HG03460 (cell line): ENCODE results near the gene SLC8A1.

Experiments used
- ATAC-seq: cut with Tn5 transposase; IDR thresholded peaks from one replicate; pipeline ENCODE4 v1.9.1; 2021; ENCODE audit not compliant: unreplicated experiment

The SLC8A1 gene

DNA sequence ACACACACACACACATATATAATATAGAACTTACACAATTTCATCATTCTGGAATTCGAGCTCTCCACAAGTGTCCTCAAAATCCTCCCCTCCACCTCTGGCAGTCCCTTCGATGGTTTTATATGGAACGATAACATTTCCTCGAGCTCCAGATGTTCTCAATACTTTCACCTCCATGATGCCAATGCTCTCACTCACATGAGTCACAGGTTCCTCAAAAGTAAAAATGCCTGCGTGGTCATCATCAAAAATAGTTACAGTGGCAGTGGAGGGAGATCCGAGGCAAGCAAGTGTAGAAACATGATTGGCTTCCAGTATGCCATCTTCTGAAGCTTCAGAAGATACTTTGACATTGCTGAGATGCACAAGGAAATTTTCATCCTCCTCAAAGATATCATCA, 23.5 kb downstream of the SLC8A1 start:
- no peak for ATAC-seq

- ATAC-seq, result no peak
These were observed 30.1 kb downstream of the SLC8A1 start for GRCh38 chr2:40421631-40422297.

DNA sequence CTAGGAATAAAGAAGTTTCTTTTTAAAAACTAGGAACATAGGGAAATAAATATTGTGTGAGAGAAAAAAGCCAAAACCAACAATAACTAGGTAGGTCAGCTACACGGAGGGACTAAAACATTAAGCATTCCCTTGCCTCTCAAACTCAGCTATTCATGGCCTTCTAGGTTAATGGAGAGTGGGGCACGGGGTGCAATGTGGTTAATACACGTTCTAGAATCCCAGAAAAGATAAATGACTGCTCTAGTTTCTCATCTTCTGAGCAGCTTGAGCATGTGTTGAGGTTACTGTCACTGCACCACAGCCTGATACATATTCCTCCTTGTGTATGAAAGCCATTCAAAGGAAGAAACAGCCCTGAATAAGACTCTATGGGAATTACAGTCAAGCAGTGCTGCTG, 31.4 kb downstream of the SLC8A1 start:
- no peak for ATAC-seq

DNA sequence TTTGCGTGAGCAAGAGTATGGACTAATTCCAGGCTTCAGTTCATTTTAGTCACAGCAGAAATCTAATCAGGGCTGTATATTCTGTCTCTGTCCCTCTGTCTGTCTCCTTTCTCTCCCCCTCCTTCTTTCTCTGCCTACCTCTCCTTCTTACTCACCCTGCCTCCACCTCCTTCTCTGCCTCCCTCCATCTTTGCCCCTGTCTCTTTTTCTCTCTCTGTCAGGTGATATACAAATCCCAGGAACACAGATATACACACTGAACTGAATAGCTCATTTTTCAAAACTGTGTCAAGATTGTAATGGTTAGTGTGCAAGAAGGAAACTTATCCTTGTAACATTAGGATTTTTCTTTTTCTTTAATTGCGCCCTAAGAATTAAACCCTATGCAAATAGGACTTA, 32.5 kb downstream of the SLC8A1 start:
- no peak for ATAC-seq

DNA sequence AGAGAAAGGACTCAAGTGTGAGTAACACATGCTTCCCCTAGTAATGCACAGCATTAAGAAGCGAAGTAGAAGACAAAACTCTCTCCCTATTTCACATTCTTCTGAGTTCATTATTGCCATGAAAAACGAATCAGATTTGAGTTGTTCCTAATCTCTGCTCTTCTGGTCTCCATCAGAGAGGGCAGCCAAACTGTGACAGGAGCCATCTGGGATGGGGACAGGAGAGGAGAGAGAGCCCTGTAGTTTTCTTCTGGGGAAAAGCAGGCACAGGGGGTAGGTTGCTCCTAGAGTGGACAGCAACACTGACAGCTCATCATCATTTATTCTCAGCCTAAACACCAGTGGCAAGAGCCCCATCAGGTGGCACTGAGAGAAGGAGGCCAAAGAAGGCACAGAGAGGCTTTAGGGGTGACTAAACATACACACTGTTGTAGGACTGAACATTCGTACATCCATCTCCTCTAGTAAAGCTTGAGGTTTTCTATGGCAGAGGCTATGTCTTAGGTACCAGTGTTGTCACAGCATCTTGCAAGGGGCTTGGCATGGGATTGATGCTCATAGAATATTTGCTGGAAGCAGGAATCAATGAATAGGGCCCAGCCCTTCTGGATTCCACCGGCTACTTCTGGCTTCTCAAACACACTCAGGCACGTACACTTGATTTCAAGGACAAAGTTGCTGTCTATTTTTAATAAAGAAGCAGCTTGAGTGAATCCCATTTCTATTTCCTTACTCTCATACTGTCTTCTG, 33.1 kb downstream of the SLC8A1 start:
- no peak for ATAC-seq

GRCh38 chr2:40416486-40416885, 35.4 kb downstream of the SLC8A1 start:
- no peak for ATAC-seq

DNA sequence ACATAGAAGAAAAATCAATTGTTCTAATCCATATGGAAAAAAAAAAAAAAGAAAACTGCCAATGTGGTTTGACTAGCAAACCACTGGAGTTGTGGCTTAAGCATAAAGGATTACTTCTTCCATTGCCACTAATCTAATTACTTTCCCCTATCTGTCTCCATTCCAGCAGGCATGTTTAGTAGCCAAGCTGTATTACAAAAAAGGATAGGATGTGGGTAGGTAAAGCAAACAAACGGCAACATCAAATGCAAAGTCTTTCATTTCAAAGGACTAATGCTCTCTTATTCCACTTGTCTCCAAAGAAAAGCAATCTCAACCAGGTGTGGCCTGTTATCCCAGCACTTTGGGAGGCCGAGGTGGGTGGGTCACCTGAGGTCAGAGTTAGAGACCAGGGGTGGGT, 36.5 kb downstream of the SLC8A1 start:
- no peak for ATAC-seq

DNA sequence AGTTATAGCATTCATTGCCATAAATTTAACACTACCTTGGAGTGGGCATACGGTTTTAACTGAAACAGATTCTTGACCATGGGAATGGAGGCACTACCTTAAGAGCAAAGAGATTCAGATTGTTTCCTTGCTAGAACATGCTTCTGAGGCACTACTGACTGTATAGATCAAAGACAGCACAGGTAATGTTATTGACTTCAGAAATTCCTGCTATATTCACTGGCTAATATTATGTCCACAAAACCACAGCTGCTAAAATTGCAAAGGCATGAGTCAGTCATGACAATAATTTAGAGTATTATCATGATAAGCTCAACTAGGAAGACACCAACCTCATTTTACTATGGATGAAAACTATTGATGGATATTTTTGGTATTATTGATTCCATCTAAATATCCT, 39.4 kb downstream of the SLC8A1 start:
- ATAC-seq, result no peak

DNA sequence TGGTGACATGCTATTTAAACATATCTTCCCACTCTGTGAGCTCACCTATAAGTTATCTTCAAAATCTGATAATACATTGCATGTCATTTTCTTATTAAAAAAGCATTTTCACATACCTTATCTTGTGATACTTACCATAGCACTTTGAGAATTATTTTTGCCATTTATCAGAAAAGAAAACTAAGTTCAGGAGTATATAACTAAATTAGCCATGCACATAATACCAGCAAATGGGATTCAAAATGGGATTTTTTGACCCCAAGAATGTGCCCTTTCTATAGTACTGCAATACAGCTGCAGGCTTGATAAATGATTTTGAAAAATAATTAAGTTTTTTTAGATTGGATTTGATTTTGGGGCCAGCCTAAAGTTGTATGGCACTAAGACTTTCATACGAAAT, 41.2 kb downstream of the SLC8A1 start:
- ATAC-seq, result no peak

DNA sequence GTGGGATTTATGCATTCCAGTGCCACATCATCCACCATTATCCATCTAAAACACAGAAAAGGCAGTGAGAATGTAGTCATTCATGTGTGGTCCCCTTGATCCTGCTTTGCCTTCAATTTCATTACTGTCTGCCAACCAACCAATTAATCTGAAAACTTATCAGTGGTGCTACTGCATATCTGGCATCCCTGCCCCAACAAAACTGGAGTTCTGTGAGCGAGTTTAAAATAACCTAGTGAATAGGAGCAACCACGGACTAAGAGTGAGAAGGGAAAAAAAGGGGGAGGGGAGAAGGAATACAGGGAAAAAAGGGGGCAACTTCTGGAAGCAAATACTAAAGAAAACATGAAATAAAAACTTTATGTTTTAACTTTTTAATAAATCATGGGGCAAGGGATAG, 42.2 kb downstream of the SLC8A1 start:
- ATAC-seq, result no peak

DNA sequence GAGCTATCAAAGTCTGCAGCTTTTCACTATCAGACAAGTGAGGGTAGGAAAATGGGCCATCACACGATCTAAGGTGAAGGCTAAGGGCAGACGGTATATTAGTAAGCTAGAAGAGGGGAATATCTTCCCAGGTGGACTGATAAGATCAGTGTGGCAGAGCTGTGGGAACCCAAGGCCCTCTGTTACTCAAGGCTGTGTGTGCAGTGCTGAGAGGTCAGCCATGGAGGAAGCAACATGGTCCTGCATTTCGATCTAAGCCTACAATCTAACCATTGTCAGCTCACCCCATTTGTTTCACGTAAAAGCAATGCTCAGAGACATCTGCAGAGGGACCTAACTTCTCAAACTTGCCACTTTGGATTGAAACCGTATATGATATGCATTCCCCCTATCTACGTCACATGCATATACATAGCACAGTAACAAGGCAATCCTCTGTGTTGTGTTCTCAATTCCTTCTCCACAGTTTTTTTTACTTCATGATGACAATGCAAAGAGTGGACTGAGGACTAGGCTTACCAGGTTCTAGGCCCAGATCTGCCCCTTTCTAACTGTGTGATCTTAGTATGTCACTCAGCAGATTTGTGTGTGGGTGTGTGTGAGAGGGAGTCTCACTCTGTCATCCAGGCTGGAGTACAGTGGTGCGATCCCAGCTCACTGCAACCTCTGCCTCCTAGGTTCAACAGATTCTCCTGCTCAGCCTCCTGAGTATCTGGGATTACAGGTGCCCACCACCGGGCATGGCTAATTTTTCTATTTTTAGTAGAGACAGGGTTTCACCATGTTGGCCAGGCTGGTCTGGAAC, 45.2 kb downstream of the SLC8A1 start:
- no peak for ATAC-seq

DNA sequence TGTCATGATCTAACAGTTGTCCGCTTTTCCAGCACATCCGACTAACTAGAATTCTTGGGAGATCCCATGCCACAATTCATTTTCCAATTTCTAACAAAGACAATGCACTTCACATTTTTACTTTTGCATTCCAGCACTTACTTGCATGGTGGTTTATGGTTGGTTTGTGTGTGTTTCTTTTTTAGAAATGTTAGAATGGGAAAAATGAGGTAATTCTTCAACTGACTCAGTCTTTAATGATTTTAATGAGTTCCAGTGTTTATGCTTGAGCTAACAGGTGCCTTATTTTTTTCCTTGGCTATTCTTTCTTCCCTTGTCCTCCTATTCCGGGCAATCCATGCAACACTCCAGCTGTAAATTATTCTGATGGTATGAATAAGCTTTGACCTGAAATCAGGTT, 46.4 kb downstream of the SLC8A1 start:
- no peak for ATAC-seq

DNA sequence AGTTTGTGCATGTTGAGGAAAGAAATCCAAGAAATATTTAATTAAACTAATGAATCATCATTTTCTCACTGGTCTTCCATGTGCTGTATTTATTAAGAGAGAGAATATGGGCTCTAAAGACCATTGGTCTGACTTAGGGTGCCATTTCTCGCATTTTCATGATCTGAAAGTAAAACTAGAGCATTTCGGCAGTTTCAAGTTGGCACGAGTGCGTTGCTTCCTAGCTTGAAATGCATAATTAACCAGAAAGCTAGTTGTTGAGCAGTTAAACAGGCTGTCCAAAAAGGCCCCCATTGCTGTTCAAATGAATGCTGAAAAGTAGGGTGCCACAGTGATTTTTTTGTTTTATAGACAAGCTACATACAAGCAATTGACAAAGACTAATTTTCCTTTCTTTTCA, 47.4 kb downstream of the SLC8A1 start:
- no peak for ATAC-seq

GRCh38 chr2:40403233-40403836, 48.6 kb downstream of the SLC8A1 start:
- no peak for ATAC-seq

GRCh38 chr2:40401896-40402295, 50.0 kb downstream of the SLC8A1 start:
- ATAC-seq, result no peak

- ATAC-seq, result no peak
These were observed 51.4 kb downstream of the SLC8A1 start for GRCh38 chr2:40400336-40400953.

GRCh38 chr2:40397765-40398164, 54.1 kb downstream of the SLC8A1 start:
- ATAC-seq, result no peak

- no peak for ATAC-seq
These were observed 55.8 kb downstream of the SLC8A1 start for GRCh38 chr2:40396124-40396523.

GRCh38 chr2:40395169-40396073, 56.5 kb downstream of the SLC8A1 start:
- no peak for ATAC-seq

DNA sequence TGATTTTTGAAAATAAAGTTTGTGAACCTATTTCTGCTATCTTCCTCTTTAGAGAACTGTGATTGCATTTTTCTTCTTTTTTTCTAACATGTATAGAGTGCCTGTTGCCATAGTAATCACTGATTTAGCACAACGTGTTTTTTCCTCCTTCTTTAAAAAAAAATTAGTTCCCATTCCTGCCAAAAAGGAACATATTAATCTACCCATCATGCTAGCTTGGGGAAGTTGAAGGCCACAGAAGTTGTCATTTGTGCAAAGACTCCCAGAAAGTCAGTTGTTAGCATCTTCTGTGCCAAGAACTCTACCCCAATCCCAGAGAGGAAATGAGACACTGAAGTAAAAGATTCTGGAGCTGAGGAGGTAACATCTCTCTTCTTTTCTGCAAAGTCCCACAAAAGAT, 57.3 kb downstream of the SLC8A1 start:
- no peak for ATAC-seq
